Uterus (tissue), 2 donors: ENCODE measurements around the gene TMEM184B.

Experiments used
- CTCF ChIP-seq, 4 experiments: fragments of 200-600 bp in 2 of 4; fragments of 450-650 bp in 2 of 4; sonication (generic) in 2 of 4; IDR thresholded peaks; one replicate each; pipeline ENCODE4 v1.5.1; 2016 to 2019; ENCODE audit warnings: antibody characterized with exemption in 4 of 4, mild to moderate bottlenecking in 2 of 4, moderate library complexity in 1 of 4
- POLR2A ChIP-seq, 2 donors: fragments of 450-650 bp; IDR thresholded peaks; one replicate each; pipeline ENCODE4 v1.6.1; 2016; ENCODE audit warnings: antibody characterized with exemption in 2 of 2, mild to moderate bottlenecking in 1 of 2, moderate library complexity in 1 of 2

DNA sequence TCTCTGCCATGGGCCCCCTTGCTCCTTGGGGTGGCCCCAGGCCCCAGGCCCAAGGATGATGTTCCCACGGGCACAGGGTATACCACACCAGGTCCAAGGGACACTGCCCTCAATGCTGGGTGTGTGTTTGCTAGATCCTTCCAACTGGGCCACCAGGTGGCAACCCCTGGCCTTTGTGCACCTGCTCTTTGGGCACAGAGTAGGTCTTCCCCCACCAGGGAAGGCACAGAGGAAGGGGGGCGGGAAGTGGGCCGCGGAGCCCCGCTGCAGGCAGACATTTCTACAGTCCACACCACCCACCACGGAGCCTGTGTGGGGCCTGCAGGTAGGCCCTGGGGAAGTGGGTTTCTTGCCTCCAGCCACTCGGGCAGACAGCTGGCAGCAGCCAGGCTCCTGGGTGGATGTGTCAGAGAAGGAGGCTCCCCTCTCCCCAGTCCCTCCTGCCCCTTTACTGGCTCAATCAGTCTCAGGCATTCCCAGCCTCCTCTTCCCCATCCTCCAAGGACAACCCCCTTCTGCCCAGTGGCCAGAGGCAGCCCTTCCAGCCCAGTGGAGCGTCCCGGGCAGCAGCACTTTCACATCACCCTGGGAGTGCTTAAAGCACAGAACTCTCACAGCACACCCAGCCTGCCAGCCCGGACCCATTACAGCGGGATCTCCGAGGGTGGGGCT lies 49.4 kb downstream of the TMEM184B start:
- TF ChIP-seq CTCF (IDR thresholded peaks at IDR 0.05) (no peak), POLR2A (IDR thresholded peaks at IDR 0.05) (no peak)
